Measurements from ENCODE around the gene NF1.

Gene NF1

DNA sequence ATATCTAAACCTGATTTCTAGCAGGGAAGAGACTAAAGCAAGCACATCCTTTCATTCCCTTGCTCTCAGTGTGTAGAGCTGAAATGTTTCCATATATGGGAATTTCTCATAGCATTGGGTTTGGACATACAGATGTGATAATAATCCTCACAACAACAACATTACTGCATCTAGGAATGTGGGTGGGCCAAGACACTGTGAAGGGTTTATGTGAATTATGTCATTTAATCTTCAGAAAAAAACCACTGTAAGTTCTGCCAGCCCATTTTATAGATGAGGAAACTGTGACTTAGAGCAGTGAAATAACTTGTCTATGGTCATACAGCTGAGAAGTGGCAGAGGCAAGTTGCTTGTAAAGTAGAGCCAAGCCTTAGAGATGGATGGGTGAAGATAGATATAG, 197.0 kb downstream of the NF1 start:
- H3K4me3 ChIP-seq (ENCODE audit: low read depth, low read length) = no peak overlapping the region
- H3K9me3 ChIP-seq (ENCODE audit: control insufficient read depth, insufficient read depth, low read length) = no peaks in the 10 kb centered on the region
- H3K9ac ChIP-seq (ENCODE audit: low read depth, low read length) = no peak overlapping the region
- no peaks in the 10 kb centered on the region for H3K4me1 ChIP-seq (ENCODE audit: control insufficient read depth, insufficient read depth, low read length)
- H3K27me3 ChIP-seq (ENCODE audit: control insufficient read depth, insufficient read depth, low read length) = no peaks in the 10 kb centered on the region
- H3K36me3 ChIP-seq (ENCODE audit: control insufficient read depth, insufficient read depth, low read length) = no peaks in the 10 kb centered on the region

- Histone ChIP-seq H3K9ac (ENCODE audit: low read depth, low read length) (no peak overlapping the region), H3K9me3 (ENCODE audit: control insufficient read depth, insufficient read depth, low read length) (no peaks in the 10 kb centered on the region), H3K27me3 (ENCODE audit: control insufficient read depth, insufficient read depth, low read length) (no peaks in the 10 kb centered on the region), H3K36me3 (ENCODE audit: control insufficient read depth, insufficient read depth, low read length) (no peaks in the 10 kb centered on the region), H3K4me3 (ENCODE audit: low read depth, low read length) (no peak overlapping the region), H3K4me1 (ENCODE audit: control insufficient read depth, insufficient read depth, low read length) (no peaks in the 10 kb centered on the region)
Measured at GRCh38 chr17:31293581-31293980, 198.8 kb downstream of the NF1 start.

DNA sequence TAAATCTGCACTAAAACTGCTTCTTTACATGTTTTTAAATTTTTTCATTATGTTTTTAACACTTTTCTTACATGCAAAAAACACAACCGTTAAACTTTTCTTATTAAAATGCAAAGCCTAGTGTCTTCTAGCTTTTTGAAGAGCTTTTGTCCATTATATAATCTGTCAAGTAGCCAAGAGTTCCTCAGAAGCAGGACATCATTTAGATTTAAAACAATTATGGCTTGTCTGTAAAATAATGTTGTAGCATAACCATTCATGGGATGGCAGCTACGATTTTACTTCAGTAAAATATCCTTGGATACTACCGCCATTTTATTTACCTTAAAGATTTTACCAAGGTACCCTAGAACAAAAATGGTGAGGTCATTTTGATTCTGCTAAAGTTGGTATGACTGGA, 199.5 kb downstream of the NF1 start:
- no peaks in the 10 kb centered on the region for H3K36me3 ChIP-seq (ENCODE audit: control insufficient read depth, insufficient read depth, low read length)
- H3K4me1 ChIP-seq (ENCODE audit: control insufficient read depth, insufficient read depth, low read length) = no peaks in the 10 kb centered on the region
- H3K9ac ChIP-seq (ENCODE audit: low read depth, low read length) = no peak overlapping the region
- no peaks in the 10 kb centered on the region for H3K27me3 ChIP-seq (ENCODE audit: control insufficient read depth, insufficient read depth, low read length)
- H3K4me3 ChIP-seq (ENCODE audit: low read depth, low read length) = no peak overlapping the region
- H3K9me3 ChIP-seq (ENCODE audit: control insufficient read depth, insufficient read depth, low read length) = no peaks in the 10 kb centered on the region

DNA sequence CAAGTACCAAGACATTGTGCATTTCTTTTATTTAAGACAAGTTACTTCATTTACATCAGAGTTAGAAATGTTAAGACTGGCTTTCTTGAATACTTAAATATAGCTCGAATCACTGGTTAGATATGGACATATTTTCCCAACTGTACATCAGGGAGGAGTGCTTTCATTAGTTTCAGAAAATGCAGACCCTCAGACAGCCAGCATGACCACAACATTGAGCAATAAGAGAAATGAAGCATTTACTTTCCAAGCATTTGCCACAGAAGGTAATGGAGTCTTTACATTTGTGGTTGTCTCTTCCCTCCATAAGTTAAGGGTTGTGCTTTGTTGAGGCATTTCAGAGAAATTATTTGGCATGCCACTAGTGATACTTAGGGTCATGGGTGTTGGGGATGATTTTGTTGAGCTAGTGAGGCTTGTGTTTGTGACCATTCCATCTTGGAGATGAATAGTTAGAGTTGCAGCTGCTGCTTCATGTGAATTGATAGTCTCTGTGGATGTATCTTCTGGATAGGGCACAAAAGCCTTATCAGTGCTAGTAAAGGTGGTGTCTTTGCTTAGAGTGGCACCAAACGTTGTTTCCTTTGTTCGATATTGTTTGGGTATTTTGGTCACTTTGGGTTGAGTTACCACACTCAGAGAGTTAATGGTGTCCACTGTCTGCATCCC, 200.2 kb downstream of the NF1 start:
- Histone ChIP-seq H3K9me3 (ENCODE audit: control insufficient read depth, insufficient read depth, low read length) (no peaks in the 10 kb centered on the region), H3K4me1 (ENCODE audit: control insufficient read depth, insufficient read depth, low read length) (no peaks in the 10 kb centered on the region), H3K36me3 (ENCODE audit: control insufficient read depth, insufficient read depth, low read length) (no peaks in the 10 kb centered on the region), H3K4me3 (ENCODE audit: low read depth, low read length) (no peak overlapping the region), H3K27me3 (ENCODE audit: control insufficient read depth, insufficient read depth, low read length) (no peaks in the 10 kb centered on the region), H3K9ac (ENCODE audit: low read depth, low read length) (no peak overlapping the region)

DNA sequence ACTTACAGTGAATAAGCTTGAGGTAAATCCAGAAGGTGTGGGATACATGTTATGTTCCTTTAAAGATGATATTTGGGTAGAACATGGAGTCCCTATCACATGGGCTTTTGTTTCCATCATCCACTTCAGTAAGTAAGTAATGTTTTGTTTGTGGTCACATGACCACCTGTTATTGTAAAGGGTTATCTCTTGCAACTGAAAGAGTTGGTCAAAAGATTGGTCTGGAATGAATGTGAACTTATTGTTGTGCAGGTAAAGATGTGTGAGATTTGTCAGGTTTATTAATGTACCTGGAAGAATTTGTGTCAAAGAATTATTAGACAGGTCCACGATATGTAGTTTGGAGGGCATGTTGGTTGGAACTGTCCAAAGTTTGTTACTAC, 200.7 kb downstream of the NF1 start:
- Histone ChIP-seq H3K27me3 (ENCODE audit: control insufficient read depth, insufficient read depth, low read length) (no peaks in the 10 kb centered on the region), H3K4me1 (ENCODE audit: control insufficient read depth, insufficient read depth, low read length) (no peaks in the 10 kb centered on the region), H3K36me3 (ENCODE audit: control insufficient read depth, insufficient read depth, low read length) (no peaks in the 10 kb centered on the region), H3K9me3 (ENCODE audit: control insufficient read depth, insufficient read depth, low read length) (no peaks in the 10 kb centered on the region), H3K4me3 (ENCODE audit: low read depth, low read length) (no peak overlapping the region), H3K9ac (ENCODE audit: low read depth, low read length) (no peak overlapping the region)

GRCh38 chr17:31296142-31296541, 201.4 kb downstream of the NF1 start:
- Histone ChIP-seq H3K4me1 (ENCODE audit: control insufficient read depth, insufficient read depth, low read length) (no peaks in the 10 kb centered on the region), H3K9me3 (ENCODE audit: control insufficient read depth, insufficient read depth, low read length) (no peaks in the 10 kb centered on the region), H3K4me3 (ENCODE audit: low read depth, low read length) (no peak overlapping the region), H3K36me3 (ENCODE audit: control insufficient read depth, insufficient read depth, low read length) (no peaks in the 10 kb centered on the region), H3K27me3 (ENCODE audit: control insufficient read depth, insufficient read depth, low read length) (no peaks in the 10 kb centered on the region), H3K9ac (ENCODE audit: low read depth, low read length) (no peak overlapping the region)

- no peak within 1 kb of the TSS for H3K9ac ChIP-seq (ENCODE audit: low read depth, low read length)
- no peaks in the 10 kb centered on the region for H3K27me3 ChIP-seq (ENCODE audit: control insufficient read depth, insufficient read depth, low read length)
- H3K9me3 ChIP-seq (ENCODE audit: control insufficient read depth, insufficient read depth, low read length) = no peaks in the 10 kb centered on the region
- H3K4me1 ChIP-seq (ENCODE audit: control insufficient read depth, insufficient read depth, low read length) = no peaks in the 10 kb centered on the region
- no peaks in the 10 kb centered on the region for H3K36me3 ChIP-seq (ENCODE audit: control insufficient read depth, insufficient read depth, low read length)
- no peak within 1 kb of the TSS for H3K4me3 ChIP-seq (ENCODE audit: low read depth, low read length)
Measured at GRCh38 chr17:31297090-31297489, 202.3 kb downstream of the NF1 start, which contains the start of gene OMG. TSS of gene OMG (minus strand) at chr17:31297239. CDS start at chr17:31296331, 908 bp downstream.

GRCh38 chr17:31299624-31300023, 204.8 kb downstream of the NF1 start:
- Histone ChIP-seq H3K9me3 (ENCODE audit: control insufficient read depth, insufficient read depth, low read length) (no peaks in the 10 kb centered on the region), H3K4me1 (ENCODE audit: control insufficient read depth, insufficient read depth, low read length) (no peaks in the 10 kb centered on the region), H3K4me3 (ENCODE audit: low read depth, low read length) (no peak overlapping the region), H3K27me3 (ENCODE audit: control insufficient read depth, insufficient read depth, low read length) (no peaks in the 10 kb centered on the region), H3K9ac (ENCODE audit: low read depth, low read length) (no peak overlapping the region), H3K36me3 (ENCODE audit: control insufficient read depth, insufficient read depth, low read length) (no peaks in the 10 kb centered on the region)

DNA sequence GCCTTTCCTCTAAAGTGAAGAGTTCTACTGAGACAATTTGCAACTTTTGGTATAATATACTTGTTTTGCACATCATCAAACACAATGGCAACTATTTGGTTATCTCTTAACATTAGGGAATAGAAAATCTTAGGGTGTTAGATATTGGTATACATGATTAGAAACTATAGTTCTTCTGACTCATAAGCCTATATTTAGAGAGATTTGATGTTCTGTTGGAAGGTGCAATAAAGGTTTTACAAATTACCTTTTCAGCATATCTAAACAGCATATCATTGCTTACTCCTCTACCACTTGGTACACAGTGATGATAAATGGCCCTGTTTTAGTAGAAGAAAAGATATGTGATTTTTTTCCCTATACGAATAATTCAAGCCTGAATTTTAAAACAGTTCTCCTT, 212.9 kb downstream of the NF1 start:
- peaks cover 3% of the 10 kb centered on the region for H3K4me1 ChIP-seq (ENCODE audit: control insufficient read depth, insufficient read depth, low read length)
- no peak overlapping the region for H3K4me3 ChIP-seq (ENCODE audit: low read depth, low read length)
- no peaks in the 10 kb centered on the region for H3K9me3 ChIP-seq (ENCODE audit: control insufficient read depth, insufficient read depth, low read length)
- H3K9ac ChIP-seq (ENCODE audit: low read depth, low read length) = no peak overlapping the region
- H3K27me3 ChIP-seq (ENCODE audit: control insufficient read depth, insufficient read depth, low read length) = no peaks in the 10 kb centered on the region
- H3K36me3 ChIP-seq (ENCODE audit: control insufficient read depth, insufficient read depth, low read length) = no peaks in the 10 kb centered on the region

DNA sequence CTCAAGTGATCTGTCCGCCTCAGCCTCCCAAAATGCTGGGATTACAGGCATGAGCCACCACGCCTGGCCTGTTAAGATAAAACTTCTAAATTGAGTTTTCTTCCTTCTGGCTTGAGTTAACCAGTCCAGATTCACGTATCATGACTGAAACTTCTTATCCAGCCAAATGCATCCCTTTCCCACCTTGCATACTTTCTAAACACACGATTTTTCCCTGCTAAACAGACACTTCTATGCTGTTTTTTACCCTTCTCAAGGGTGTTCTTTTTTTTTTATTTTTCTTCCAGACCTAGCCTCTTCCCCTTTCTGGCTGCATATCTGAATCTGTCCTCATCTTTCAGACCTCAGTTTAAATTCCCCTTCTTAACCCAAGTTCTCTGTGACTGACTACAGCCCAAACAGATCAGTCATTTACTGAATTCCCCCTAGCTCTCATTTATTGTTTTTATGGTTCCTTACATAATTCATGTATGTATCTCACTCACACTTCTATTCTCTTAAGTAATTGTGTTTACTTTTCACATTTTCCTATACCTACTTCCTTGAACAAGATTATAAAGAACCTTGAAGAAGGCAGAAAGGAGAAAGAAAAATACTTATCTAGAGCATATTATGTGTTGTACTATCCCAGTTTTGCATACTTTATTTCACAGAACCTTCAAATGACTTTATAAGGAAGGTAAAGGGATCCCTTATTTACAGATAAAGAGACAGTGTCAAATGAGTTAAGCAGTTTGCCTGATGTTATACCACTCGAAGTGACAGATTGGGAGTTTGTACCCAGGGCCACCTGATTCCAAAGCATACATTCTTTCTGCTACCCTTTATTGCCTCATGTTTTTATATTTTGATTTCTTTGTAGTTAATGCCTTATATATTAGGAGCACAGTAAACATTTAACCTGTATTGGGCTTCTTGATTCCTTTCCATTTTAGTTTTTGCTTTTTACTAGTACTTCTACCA, 213.9 kb downstream of the NF1 start:
- Histone ChIP-seq H3K36me3 (ENCODE audit: control insufficient read depth, insufficient read depth, low read length) (no peaks in the 10 kb centered on the region), H3K4me1 (ENCODE audit: control insufficient read depth, insufficient read depth, low read length) (peaks cover 3% of the 10 kb centered on the region), H3K9ac (ENCODE audit: low read depth, low read length) (no peak overlapping the region)

GRCh38 chr17:31309556-31309955, 214.8 kb downstream of the NF1 start:
- Histone ChIP-seq H3K36me3 (ENCODE audit: control insufficient read depth, insufficient read depth, low read length) (no peaks in the 10 kb centered on the region), H3K27me3 (ENCODE audit: control insufficient read depth, insufficient read depth, low read length) (no peaks in the 10 kb centered on the region), H3K9ac (ENCODE audit: low read depth, low read length) (no peak overlapping the region), H3K4me3 (ENCODE audit: low read depth, low read length) (no peak overlapping the region), H3K9me3 (ENCODE audit: control insufficient read depth, insufficient read depth, low read length) (no peaks in the 10 kb centered on the region), H3K4me1 (ENCODE audit: control insufficient read depth, insufficient read depth, low read length) (peaks cover 3% of the 10 kb centered on the region)

More for the DNA sequence above, 213.9 kb downstream of the NF1 start:
- Histone ChIP-seq H3K4me3 (ENCODE audit: low read depth, low read length) (no peak overlapping the region), H3K9me3 (ENCODE audit: control insufficient read depth, insufficient read depth, low read length) (no peaks in the 10 kb centered on the region), H3K27me3 (ENCODE audit: control insufficient read depth, insufficient read depth, low read length) (no peaks in the 10 kb centered on the region)

GRCh38 chr17:31310260-31310659, 215.5 kb downstream of the NF1 start:
- H3K36me3 ChIP-seq (ENCODE audit: control insufficient read depth, insufficient read depth, low read length) = no peaks in the 10 kb centered on the region
- no peaks in the 10 kb centered on the region for H3K27me3 ChIP-seq (ENCODE audit: control insufficient read depth, insufficient read depth, low read length)
- peaks cover 3% of the 10 kb centered on the region for H3K4me1 ChIP-seq (ENCODE audit: control insufficient read depth, insufficient read depth, low read length)
- H3K9ac ChIP-seq (ENCODE audit: low read depth, low read length) = no peak overlapping the region
- H3K4me3 ChIP-seq (ENCODE audit: low read depth, low read length) = no peak overlapping the region
- H3K9me3 ChIP-seq (ENCODE audit: control insufficient read depth, insufficient read depth, low read length) = no peaks in the 10 kb centered on the region

Measured in iPS-15b (cell line).